ENCODE data around the gene EFCAB5. TPM values are rescaled to one million over a fixed set of nuclear protein-coding genes. Genes with fewer than 3 reads are reported as not detected.
"Not testable (repeated sequence)": the region's sequence is repeated elsewhere in the genome, so short reads cannot be mapped to it uniquely, and the experiment has no call there.

The EFCAB5 gene
- 0.51 TPM in 1 of 2 replicates, not detected in the other for total RNA-seq (2014; rRNA removed; shearing (Covaris generic))

- no peak for DNase-seq (ENCODE audit: low spot score)
Observed at GRCh38 chr17:29941334-29941733, at the start of gene EFCAB5. Gene EFCAB5, plus strand, starts transcription at chr17:29941634. Its CDS starts 163 bp downstream, at chr17:29941797.

- DNase-seq (ENCODE audit: low spot score) = no peak
Observed at GRCh38 chr17:29892201-29892600, 49.2 kb upstream of the EFCAB5 start.

GRCh38 chr17:29897136-29897535 is 44.3 kb upstream of the EFCAB5 start:
- DNase-seq (ENCODE audit: low spot score) = not testable (repeated sequence)

DNA sequence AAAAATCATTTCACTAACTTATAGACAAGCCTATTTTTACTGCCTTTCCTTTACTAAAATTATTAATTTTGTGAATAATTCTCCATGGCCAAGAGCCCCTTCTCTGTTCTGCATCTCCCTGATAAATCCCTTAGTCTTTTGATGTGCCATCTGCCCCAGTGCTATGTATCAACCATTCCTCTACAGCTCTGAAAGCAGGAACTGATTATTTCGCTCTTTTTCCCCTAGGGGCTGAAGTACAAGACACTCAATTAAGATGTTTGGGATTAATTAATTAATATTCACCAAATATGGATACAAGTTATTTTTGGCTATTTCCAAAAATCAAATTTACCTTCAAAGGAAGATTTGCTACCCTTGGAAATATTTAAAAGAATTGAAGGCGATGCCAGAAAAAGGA is 38.0 kb upstream of the EFCAB5 start:
- DNase-seq (ENCODE audit: low spot score) = no peak

DNA sequence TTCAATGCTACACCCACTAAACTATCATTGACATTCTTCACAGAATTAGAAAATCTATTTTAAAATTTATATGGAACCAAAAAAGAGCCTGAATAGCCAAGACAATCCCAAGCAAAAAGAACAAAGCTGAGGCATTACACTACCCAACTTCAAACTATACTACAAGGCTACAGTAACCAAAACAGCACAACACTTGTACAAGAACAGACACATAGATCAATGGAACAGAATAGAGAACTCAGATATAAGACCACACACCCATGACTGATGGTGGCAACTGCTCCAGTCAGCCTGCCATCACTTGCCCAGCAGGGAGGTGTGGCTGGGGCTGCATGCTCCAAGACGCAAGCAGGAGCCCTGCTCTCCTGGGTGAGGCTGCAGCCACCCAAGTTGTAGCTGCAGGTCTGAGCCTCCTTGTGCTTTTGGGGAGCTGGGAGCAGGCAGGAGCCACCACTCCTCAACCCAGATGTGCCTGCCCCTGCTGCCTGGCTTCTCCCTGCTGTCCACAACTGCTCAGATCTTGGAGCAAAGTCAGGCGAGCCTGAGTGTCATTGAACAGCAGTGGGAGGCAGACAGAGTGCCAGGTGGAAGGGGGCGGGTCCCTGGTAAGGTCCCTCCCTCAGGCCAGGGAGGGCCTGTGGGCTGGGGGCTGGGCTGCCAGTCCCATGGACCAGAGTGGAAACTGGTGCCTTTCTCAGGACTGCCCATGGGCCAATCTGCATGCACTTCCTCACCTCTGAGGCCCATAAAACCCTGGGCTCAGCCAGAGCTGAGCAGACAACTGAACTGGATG is 36.2 kb upstream of the EFCAB5 start:
- no peak for DNase-seq (ENCODE audit: low spot score)

- no peak for DNase-seq (ENCODE audit: low spot score)
Observed at GRCh38 chr17:29905879-29906167, 35.6 kb upstream of the EFCAB5 start.

DNA sequence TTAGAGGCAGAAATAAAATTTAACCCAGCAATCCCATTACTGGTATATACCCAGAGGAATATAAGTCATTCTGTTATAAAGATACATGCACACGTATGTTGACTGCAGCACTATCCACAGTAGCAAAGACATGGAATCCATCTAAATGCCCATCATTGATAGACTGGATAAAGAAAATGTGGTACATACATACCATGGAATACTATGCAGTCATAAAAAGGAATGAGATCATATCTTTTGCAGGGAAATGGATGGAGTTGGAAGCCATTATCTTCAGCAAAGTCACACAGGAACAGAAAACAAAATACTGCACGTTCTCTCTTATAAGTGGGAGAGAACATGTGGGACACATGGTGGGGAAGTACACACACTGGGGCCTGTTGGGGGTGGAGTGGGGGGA is 34.5 kb upstream of the EFCAB5 start:
- DNase-seq (ENCODE audit: low spot score) = no peak

DNA sequence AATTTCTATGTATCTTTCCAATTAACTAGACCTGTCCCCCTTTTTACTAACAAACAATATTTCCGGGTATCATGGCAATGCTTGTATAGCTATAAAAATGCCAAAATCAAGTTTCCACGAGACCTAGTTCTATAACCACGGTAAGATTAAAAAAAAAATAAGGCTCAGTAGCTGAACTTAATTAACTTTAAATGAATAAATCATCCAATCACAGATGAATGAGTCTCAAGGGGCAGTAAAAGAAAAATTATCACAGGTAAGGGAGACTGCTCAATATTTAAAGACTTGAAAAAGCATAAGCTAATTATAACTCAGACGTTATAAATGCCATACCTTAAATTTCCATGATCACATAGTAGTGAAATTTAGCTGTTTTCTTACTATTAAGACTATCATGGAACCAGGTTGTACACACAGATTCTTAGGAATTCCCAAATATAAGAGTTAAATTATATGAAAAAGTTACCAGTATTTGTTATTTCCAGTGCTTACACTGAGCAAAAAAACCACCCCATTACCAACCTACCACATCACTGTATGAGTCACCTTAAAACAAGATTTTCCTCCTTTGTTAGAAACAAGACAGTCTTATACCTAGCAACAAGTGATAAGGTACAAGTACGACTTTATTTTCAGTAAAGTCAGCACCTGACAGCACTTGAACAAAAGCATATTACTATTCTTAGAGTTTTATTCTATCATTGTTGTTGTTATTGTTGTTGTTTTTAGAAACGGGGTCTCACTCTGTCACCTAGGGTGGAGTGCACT is 32.0 kb upstream of the EFCAB5 start:
- DNase-seq (ENCODE audit: low spot score) = no peak

DNA sequence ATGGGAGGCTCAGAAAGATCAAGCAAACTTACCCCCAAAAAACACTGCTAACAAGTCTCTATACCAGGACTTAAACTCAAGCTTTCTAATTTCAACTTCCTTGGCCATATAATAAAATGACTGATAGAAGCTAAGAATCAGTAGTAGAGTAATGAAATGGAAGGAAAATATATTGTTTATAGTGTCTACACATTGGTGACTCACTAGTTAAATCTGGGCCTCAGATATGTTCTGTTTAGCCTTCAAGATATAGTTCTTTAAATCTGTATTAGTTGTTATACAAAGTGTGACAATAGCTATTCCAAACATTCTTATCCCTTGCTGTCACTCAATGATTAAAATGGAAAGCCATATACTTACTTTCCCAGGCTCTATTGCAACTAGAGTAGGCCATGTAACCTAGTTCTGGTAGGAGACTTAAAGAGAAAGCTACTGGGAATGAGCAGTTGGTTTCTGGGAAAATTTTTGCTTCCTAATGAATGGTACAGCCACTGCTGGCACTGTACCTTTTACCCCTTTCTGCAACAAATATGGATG is 29.7 kb upstream of the EFCAB5 start:
- DNase-seq (ENCODE audit: low spot score) = no peak

- DNase-seq (ENCODE audit: low spot score) = no peak
Observed at GRCh38 chr17:29914819-29915537, 26.5 kb upstream of the EFCAB5 start.

GRCh38 chr17:29918016-29918415 is 23.4 kb upstream of the EFCAB5 start:
- DNase-seq (ENCODE audit: low spot score) = no peak

- DNase-seq (ENCODE audit: low spot score) = no peak
Observed at GRCh38 chr17:29918922-29919856, 22.2 kb upstream of the EFCAB5 start.

DNA sequence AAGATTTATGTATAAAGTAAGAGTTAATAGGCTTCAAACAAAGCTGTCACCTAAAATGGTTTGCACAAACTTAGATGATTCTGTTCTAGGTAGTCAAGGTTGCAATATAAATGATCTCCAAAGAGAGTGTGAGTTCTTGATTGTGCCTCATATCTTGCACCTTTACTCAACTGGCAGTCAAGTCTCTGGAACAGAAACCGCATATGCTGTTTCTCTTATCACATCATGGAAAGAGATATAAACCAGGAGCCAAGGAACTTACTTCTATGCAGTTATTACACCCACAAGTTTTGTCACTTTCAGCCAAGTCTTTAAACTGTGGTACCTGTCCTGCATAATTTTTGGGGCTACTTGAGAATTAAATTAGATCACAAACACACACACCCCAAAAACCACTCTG is 16.6 kb upstream of the EFCAB5 start:
- DNase-seq (ENCODE audit: low spot score) = no peak

- DNase-seq (ENCODE audit: low spot score) = no peak
Observed at GRCh38 chr17:29927546-29927945, 13.9 kb upstream of the EFCAB5 start.

DNA sequence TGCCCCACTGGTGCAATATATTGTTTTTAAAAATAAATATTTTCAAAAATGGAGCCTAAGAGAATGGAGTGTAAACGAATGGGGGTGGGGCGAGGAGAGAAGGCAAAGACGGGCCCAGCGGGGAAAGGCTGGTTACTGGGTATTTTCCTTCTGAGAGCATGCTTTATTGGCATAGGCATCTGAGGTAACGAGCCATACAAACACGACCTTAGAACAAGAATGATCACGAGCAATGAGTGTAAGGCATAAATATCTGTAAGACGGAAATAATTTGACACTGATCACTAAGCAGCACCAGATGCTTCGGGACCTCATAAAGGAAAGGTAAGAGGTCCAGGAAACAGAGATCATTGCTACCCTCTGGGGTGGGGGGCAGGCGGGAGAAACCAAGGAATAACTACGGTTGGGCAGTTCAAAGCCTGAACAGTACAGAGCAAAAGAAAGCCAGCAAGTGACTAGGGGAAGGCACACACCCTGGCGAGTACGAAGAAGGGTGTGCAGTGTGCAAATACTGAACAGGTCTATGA is 12.4 kb upstream of the EFCAB5 start:
- DNase-seq (ENCODE audit: low spot score) = peak; percentile 66

DNA sequence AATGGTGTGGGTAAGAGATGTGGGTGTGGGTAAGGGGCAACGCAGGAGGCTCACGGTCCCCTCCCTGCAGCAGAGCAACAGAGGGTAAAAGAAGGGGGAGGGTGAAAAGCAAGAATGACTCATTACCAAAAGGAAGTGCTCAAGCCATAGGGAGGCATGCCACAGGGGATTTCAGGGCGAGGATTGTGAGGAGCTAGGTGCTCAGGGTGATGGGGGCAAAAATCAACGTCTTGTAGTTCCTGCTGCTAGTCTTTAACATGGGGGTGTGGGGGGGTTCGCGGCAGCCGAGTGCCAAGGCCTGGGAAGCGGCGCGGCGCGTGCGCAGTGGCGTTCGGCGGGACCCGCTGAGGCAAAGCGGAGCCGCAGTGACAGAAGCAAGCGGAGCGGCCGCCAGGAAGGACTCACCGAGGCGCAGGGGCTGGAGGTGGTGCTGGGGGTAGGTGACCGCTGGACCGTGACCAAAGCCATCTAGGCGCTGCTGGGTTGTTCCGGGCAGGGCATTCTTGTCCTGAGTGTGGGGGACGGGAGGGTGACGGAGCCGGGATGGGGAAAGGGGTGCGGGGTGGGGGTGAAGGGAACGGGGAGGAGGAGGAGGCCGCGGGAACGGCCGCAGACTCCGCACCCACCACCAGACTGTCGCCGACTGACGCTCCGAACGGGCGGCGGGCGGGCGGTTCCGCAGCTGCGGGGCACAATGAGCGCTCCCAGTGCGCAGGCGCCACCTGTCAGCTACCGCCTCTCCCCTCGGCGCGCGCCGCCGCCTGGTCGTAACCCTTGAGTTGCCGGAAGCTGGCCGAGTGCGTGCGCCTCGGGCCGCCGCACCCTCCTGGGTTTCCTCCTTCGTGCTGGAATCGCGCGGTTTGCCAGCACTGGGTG is 11.7 kb upstream of the EFCAB5 start, which contains the start of gene SSH2:
Gene SSH2 (minus strand): TSS at position 696 of the 876 bp plus-strand sequence. CDS start 228 bp downstream, at position 468.
- DNase-seq (ENCODE audit: low spot score) = peak; percentile 95

GRCh38 chr17:29930409-29931010 is 10.9 kb upstream of the EFCAB5 start:
- peak; percentile 47 for DNase-seq (ENCODE audit: low spot score)

DNA sequence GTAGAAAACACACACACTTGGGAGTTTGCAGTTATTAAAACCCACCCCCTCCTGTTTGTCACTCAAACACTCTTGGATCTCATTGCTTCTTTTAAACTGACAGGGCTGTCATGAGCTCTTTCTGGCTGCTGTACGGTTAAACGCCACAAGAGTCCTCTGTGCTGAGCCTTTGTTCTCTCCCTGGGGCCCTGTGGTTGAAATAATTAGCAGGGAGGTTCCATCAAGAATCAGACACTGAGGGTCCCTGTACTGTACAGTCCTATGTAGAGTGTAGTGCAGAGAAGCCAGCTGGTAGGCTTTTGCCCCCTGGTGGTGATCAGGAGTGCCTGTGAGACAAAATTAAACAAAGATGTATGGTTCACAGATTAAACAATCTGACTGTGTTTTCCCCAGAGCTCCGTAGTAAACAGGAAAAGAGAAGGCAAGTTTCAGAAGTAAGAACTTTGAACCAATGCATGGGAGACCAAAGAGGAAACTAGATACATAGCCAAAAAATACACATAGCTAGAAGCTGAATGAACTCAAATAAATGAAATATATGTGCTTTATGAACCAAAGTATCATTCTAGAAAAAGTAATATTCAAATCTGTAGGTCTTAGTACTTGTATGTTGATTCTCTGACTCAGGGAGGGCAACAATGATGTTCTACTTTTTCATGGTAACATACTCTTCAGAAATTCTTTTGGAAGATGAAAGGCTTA is 10.1 kb upstream of the EFCAB5 start:
- peak; percentile 84 for DNase-seq (ENCODE audit: low spot score)

Data from HT-29 (cell line).